NCI-H345 (cell line): ENCODE results near the gene SH3PXD2A.
"Not testable (repeated sequence)": the region's sequence is repeated elsewhere in the genome, so short reads cannot be mapped to it uniquely, and the experiment has no call there.

Experiments used
- DNase-seq: peaks from one replicate; lab custom pipeline; 2025; lab: John Stamatoyannopoulos, UW

Gene SH3PXD2A

DNA sequence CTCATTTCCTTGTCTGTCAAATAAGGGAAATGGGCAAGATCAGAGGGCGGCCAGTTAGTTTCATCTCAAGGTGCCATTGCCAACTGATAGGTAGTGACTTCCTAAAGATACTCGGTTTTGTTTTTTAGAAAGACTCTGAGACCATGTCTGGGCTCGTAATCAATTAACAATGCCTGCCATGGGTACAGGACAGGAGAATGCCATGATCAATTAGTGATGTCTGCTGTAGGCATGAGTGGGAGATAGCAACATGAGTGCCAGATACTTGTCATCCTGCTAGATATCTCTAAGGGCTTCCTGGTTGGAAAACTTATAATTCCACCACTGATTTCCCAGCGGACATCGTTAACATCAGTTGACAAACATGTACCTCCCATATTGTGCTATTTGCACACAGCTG lies 64.8 kb downstream of the SH3PXD2A start:
- DNase-seq: no peak

- peak; percentile 0 for DNase-seq
These were observed 65.6 kb downstream of the SH3PXD2A start for GRCh38 chr10:103789771-103790201.

DNA sequence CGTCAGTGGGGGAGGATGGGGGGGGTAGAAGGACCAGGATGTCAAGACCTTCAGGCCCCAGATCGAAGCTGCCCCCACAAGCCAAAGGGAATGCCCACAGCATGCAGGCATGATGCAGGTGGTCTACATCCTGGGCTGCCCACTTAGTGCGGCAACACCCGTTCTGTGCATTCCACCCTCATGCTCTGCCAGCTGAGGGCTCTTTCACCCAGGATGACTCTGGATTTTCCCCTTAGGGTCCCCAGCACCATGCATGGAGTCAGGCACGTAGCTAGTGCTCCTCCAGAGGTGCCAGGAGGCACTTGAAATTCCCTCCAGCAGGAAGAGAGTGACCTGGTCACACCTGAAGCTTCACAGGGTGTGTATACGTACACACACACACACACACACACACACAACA lies 66.2 kb downstream of the SH3PXD2A start:
- DNase-seq: no peak

DNA sequence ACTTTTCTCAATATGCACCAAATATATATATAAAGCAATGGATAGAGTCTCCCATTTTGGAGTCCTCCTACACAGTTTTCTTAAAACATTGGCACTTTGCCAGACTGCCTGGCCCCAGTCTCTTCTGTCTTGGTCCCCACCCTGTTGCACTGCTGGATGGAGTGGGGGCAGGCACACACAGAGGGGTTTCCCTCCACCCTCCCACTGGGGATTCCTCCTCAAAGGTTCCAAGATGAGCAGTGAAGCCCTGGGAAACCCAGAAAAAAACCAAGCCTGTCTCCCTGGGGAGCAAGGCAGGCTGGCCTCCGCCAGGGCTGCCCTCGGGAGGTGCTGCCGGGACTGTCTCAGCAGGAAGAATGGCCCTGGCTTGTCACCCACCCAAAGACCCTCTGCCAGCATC lies 68.0 kb downstream of the SH3PXD2A start:
- no peak for DNase-seq

DNA sequence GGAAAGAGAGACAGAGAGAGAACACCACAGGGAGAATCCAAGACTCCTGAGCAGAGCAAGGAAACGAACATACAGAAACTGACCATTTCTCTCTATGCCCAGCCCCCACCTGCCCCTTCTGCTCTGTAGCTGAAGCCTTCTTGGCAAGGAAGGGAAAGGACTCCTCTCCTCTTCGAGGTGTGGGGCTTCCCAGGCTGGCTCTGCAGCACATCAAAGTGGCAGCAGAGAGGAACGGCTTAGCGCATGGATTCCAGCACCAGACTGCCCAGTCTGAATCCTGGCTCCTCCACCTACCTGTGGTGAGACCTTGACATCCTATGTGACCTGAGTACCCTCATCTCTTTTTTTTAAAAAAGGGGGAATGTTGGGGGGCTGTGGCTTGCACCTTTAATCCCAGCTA lies 69.4 kb downstream of the SH3PXD2A start:
- DNase-seq: no peak

DNA sequence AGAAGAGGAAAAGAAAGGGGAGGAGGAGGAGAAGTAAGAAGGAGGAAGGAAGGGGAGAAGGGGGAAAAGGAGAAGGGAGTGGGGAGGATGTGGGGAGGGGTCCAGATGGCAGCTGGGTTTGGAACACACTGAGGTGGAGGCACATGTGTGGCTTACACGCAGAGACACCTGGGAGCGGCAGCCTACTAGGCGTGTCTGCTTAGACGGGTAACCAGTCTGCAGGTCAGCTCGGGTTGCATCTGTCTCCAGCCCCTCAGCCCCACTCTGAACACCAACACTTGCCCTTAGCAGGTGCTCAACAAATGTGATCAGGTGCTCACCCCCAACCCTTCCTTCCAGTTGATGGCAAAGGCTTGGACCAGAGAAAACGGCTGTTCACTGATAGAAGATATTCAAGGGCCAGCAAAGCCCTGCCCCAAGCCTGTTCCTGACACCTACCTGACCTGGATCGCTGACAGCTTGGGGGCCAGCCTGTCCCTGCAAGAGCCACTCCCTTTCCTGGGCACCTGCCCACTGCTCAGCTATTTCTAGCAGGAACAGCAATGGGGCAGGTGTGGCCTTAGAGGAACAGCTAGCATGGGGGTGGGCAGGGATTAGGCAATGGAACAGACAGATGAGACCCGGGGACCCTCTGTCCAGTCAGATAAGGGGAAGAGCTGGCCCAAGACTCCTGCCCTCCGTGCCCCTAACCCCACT lies 70.5 kb downstream of the SH3PXD2A start:
- no peak for DNase-seq

- no peak for DNase-seq
These were observed 71.3 kb downstream of the SH3PXD2A start for GRCh38 chr10:103784089-103784488.

DNA sequence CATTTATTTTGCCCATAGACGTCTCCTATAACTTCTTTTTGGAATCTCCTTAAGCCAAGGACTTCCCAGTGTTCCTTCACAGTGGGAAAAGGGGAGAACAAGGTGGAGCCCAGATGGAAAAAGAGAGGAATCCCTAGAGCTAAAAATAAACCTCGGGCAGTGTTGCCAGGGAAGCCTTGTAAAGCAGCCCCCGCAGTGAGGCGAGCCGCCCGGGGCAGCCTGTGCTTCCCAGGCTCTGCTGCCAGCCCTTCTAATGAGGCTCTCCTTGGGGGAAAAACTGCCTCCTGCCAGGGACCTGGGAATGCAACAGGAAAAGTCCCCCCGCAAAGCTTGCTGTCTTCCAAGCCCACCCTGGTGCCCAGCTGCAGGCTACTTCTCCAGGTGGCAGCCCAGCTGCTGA lies 71.7 kb downstream of the SH3PXD2A start:
- DNase-seq: no peak

GRCh38 chr10:103781329-103782061 lies 73.9 kb downstream of the SH3PXD2A start:
- peak; percentile 2 for DNase-seq

DNA sequence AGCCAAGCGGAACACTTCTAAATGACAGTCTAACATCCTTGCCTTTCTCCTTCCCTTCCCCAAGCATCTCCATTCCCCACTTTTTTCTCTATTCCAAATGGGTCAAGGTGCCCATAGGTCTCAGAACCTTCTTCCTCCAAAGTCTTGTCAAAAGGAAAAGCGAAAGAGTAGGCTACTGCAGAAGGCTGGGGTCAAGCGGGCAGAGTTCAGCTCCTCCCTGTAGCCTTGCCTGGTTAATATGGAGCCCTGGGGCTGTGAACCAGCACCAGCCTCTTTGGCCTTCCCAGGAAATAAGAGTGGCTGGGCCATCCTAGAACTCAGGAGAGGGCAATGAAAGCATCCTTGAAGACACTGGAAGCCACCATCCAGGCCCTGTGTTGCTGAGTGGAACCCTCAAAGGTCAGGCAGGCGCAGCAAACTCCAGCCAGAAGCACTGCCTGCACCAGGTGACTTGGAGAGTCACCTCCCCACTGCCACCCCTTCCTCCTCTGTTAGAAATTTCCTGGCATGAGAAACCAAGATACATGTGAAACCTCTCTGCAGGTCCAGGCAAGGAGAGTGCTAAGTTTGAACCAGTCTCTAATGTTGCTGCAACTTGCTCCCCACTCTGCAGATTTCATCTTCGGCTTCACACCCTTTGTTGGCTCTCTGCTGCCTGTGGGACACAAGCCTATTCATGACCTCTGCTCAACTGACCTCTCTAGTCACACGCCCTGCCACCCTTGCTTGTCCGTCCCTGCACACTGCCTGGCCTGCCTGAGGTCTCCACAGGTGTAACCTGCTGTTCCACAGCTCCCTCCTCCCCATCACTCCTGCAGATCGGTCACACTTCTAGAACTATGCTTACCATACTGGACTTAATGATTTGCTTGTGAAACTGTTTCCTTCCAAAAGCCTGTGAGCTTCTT lies 74.9 kb downstream of the SH3PXD2A start:
- no peak for DNase-seq

DNA sequence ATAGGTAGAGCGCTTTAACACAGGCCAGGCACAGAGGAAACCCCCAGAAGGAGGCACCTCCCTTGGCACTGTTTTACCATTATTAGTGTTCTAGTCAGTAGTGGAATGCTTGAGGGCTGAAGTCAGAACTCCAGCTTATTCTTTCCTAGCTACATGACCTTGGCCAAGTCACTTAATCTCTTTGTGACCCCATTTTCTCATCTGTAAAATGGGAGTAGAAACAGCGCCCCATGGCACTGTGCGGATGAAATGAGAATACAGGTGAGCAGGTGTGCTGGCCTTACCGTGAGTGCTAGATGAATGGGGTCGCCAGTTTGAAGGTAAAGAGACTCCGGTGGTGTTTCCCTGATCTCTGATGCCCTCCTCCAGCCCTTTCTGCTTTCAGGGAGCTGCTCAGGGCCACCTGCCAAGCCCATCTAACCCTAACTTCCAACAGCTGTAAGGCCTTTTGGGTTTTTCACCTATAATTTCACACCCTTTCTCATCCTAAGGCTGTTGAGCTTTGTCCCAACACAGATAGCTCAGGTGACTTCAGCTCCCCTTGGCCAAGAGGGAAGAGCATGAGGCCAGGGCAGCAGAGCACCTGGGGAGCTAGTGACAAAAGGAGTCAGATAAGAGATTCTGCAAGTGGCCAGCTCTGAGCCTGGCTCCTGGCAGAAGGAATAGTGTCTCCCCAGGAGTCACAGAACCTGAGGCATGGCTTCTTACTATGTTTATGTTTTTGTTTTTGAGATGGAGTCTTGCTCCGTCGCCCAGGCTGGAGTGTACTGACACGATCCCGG lies 76.8 kb downstream of the SH3PXD2A start:
- no peak for DNase-seq

DNA sequence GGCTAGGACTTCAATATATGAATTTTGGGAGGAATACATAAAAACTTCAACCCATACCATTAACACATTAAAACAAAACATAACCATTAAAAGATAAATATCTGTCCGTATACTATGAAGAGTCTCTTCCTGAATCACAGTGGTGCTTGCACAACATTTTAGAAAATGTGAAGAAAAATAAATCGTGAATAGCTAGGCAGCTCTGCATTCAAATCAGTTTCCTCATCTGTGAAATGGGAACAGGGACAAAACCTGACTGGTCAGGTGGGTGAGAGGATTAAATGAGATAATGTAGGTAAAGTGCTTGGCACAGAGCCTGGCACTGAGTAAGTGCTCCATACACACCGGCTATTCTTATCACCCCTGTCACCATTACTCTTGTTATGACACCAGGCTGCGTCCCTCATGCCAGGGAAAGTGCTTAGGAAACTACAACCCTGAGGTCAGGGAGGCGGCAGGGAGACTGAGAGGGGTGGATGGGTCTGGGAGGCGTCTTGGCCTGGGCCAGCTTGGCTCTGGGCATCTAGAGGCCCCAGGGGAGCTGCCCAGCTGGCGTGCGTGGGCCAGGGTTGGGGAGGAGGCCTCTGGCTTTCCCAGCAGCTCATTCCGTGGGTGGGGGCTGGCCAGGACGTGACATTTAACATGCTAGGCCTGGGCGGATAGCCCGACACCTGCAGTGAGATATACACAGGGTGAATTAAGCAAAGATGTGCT lies 78.3 kb downstream of the SH3PXD2A start:
- DNase-seq: no peak

DNA sequence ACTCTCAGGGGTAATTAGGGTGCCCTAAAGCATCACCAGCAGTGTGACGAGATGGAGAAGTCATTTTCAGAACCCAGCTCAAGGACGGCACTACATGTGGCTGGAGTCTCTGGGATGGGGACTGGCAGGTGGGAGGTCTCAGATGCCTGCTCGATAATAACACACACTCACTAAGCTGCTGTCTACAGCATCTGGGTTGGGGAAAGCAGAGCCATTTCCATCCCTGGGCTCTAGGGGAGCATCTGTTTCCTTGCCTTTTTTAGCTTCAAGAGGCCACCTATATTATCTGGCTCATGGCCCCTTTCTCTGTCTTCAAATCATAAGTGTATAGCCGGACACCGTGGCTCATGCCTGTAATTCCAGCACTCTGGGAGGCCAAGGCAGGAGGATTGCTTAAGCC lies 79.6 kb downstream of the SH3PXD2A start:
- no peak for DNase-seq

DNA sequence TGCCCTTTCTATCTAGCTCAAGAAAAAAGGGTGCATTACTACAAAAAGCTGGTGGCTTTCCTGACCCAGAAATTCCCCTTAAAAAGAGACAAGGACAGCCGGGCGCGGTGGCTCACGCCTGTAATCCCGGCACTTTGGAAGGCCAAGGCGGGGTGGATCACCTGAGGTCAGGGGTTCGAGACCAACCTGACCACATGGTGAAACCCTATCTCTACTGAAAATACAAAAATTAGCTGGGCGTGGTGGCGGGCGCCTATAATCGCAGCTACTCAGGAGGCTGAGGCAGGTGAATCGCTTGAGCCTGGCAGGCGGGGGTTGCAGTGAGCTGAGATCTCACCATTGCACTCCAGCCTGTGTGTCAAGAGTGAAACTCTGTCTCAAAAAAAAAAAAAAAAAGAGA lies 82.5 kb downstream of the SH3PXD2A start:
- not testable (repeated sequence) for DNase-seq

DNA sequence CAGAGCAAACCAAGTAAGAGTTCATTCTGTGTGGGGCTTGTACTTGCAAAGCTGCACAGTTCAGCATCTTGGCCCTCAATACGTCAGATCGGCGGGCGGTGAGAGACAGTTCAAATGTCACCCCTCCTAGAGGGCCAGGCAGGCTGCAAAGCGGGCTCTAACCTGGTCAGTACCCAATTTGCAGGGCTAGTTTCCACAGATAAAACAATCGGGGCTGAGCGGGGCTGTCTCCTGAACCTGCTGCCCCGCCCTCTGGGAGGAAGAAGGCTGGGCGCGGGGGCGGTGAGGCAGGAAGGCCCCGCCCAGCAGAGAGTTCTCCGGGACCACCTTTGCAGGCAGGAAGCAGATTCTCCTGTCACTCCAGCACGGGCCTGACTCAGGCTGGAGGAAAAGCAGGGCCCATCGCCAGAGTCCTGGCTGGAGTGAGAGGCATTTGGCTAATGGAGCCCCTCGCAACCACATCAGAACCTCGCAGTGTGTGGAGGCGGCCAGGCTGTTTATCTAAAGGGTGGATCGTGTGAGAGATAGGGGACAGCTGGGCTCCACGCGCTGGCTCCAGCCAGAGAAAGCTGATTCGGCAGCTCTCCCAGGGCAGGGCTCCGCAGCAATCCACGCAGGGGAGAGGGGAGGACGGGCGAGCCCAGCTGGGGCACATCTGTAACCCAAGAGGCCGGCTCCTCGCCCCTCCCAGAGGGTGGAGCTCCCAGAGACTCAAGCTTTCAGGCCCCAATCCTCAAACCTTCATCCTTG lies 83.1 kb downstream of the SH3PXD2A start:
- DNase-seq: no peak

DNA sequence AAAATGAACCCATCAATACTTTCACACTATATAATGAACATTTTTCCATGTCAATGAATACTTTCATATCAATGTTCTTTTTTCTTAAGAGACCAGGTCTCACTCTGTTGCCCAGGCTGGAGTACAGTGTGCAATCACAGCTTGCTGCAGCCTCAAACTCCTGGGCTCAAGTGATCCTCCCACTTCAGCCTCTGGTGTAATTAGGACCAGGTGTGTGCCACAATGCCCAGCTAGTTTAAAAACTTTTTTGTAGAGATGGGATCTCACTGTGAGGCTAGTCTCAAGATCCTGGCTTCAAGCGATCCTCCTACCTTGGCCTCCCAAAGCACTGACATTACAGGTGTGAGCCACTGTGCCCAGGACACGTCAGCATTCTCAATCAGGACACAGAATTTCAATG lies 85.2 kb downstream of the SH3PXD2A start:
- DNase-seq: no peak

DNA sequence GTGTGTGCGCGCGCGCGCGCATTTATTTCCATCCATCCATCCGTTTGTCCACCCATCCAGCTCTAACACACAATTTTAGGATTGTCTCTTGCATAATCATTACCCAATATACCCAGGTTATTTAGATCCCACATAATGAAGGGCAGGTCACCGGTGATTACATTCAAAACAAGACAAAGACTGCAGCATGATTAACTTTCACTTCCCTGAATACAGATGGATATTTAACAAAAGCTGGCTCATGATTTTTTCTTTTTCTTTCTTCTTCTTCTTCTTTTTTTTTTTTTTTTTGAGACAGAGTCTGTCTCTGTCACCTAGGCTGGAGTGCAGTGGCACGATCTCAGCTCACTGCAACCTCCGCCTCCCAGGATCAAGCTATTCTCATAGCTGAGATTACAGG lies 86.2 kb downstream of the SH3PXD2A start:
- DNase-seq: no peak

DNA sequence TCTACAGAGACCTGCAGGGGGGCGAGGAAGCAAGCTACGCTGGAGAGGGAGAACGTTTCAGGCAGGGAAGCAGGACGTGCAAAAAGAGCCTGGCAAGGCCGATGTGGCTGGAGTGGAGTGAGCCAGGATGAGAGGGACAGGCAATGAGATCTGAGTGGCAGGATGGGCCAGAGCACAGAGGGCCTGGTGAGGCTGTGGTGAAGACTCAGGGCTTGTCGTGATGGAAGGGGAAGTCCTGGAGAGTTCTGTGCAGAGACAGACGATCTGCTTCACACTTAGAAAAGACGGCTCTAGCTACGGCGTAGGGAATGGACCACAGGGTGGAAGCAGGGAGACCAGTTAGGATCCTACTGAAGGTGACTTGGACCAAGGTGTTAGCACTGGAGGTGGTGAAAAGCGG lies 87.0 kb downstream of the SH3PXD2A start:
- no peak for DNase-seq

DNA sequence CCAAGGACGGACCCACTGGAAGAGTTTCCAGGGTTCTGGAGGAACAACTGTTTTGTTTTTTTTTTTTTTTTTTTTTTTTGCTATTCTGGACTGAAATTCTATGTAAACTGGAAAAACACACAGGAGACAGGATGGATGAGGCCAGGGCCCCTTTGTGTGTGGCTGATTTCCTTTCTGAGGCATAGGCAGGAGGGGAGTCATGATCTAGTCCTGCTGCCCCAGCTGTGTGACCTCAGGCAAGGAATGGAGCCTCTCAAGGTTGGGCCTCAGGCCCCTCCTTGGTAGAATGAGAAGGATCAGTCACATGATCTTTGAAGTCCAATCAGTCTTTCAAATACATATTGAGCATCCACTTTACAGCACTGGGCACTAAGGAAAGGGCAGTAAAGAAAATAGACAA lies 87.6 kb downstream of the SH3PXD2A start:
- DNase-seq: no peak

- DNase-seq: peak; percentile 12
These were observed 88.4 kb downstream of the SH3PXD2A start for GRCh38 chr10:103766751-103767505.
